Iris pigment epithelial cell (primary cell): Measurements from ENCODE around the gene LRATD1.
A peak's percentile ranks its signal among the peaks of the same experiment; 100 is the strongest.
"Not testable (repeated sequence)": the region's sequence is repeated elsewhere in the genome, so short reads cannot be mapped to it uniquely, and the experiment has no call there.

ENCODE experiments used
- DNase-seq: peaks from one replicate; pipeline ENCODE4 v3.0.0-alpha.2; 2011; ENCODE audit warnings: low read depth

LRATD1 gene, protein sequence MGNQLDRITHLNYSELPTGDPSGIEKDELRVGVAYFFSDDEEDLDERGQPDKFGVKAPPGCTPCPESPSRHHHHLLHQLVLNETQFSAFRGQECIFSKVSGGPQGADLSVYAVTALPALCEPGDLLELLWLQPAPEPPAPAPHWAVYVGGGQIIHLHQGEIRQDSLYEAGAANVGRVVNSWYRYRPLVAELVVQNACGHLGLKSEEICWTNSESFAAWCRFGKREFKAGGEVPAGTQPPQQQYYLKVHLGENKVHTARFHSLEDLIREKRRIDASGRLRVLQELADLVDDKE

DNA sequence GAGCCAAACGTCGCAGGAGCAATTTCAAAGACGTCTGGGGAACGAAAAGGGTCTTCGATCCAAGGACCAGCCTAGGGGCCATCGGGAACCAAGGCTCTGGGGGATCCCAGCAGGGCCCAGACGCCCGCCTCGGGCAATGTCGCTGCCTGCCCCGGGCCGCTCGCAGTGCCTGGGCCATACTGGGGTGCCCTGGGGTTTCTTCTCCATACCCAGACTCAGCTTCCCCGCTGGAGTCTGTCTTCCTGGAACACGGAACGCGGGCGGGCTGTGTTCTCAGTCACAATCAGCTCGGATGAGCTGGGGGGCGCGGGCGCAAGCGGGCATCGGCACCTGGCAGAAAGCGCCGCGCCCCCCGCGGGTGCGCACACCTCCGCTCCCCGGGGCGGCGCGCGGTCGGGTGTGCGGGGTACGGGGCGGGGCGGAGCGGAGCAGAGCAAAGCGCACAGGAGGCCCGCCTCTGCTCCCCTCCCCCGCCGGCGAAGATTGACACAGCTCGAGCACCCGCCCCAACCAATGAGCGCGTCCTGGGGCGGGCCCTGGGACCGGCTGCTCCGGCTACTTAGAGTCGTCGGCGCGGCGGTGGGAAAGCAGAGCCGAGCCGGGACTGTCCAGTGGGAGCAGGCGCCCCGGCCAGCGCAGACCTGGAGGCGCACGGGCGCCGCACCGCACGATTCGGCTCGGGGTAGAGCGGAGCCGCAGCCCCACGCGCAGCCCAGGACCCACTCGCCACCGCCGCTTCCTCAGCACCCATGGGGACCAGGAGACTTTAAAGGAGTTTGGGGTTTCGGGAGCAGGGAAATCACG, at the start of gene LRATD1:
Gene LRATD1 (plus strand): TSS at position 585 of the 804 bp plus-strand sequence. CDS start 1,263 bp downstream, outside the sequence.
- peak; percentile 87 for DNase-seq

DNA sequence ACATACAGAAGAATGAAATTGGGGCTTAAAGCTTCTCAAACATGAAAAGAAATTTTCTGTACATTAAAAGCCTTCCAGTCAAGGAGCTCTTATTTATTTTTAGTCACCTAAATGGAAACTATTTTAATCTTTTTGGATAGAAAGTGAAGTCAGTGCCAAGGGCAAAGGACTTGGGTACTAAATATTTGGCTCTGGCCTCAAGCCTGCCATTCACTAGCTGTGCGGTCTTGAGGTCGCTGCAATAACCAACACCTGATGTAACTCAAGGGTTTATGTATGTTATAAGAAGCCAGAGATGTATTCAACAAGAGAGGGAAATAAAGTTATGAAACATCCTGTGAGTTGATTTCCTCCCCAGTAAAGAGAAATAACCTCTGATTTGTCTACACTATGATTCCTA, 49.5 kb upstream of the LRATD1 start:
- DNase-seq = no peak

DNA sequence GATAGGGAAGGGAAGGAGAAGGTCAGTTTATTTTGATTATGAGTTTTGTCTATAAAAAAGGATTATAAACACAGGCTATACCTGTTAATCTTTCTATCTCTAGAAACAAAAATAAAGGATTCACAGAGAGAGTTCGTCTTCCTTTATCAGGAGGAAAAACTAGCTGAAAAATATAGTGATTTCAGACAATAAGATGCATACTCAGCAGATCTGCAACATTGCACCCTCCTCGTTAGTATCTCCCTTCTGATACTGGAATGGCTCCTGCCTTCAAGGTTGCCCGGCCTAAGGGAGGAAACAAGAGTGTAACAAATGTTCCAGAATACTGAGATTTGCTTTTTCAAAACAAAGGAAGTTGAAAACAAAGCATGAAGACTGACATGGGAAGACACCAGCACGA, 48.7 kb upstream of the LRATD1 start:
- no peak for DNase-seq

DNA sequence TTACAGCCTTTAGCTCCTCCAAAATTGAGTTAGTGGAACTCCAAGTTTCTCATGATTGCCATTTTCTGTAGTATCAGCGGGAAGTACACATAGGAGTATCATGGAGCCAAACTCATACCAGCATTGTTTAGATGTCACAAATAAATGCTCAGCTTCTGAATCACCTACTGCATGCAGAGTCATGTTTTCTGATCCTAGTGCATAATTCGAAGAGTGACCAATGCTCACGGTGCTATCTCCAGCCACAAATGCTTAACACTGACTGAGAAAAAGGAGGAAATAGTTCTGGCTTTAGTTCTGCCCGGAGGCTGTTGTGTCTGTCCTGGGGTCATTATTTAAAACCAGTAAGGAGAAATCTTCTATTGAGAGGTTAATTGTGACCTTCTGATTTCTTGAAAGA, 45.4 kb upstream of the LRATD1 start:
- peak; percentile 57 for DNase-seq

DNA sequence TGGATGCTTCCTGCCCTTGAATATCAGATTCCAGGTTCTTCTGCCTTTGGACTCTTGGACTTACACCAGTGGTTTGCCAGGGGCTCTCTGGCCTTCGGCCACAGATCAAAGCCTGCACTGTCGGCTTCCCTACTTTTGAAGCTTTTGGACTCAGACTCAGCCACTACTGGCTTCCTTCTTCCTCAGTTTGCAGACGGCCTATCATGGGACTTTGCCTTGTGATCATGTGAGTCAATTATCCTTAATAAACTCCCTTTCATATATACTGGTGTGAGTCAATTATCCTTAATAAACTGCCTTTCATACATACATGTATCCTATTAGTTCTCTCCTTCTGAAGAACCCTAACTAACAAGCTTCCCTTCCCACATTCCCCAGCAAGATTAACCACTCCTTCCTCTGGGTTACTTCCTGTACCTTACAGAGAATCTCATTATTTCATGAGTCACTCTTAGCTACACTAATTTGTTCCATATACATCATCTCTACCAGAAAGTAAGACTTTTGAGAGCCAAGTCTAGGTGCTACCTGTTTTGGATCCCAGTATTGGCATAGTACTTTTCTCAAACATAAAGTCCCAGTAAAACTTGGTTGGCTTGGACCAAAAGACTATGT, 31.3 kb upstream of the LRATD1 start:
- DNase-seq = peak; percentile 7

DNA sequence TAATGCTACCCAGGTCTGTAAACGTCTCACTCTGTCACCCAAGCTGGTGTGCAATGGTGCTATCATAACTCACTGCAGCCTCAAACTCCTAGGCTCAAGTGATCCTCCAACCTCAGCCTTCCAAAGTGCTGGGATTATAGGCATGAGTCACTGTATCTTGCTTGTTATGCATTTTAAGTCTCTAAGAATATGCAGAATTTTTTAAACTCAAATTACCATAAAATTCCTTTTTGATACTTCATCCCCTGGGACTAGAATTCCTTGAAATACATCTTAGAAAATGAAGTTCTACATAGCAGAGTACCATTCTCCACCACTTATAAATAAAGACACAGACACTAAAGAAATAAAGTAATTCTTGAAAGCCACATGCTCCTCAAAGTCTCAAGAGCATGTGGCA, 30.2 kb upstream of the LRATD1 start:
- DNase-seq = no peak

DNA sequence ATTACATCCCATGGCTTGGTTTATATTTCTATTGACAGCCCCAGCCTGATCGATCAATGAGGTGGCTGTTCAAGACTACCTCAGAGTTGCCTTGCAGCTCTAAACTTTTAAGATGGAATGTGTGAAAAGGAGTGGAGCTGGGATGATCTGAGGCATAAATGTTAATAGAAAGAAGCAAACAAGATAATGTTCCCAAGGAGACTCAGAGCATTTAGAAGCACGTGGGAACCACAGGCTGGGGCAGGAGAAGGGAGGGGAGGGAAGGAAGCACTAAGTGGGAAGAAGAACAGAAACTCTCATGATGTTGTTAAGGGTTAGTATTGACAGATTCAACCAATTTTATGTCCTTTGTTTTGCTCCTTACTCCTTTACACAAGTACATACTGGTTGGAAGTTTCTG, 28.8 kb upstream of the LRATD1 start:
- DNase-seq = no peak

DNA sequence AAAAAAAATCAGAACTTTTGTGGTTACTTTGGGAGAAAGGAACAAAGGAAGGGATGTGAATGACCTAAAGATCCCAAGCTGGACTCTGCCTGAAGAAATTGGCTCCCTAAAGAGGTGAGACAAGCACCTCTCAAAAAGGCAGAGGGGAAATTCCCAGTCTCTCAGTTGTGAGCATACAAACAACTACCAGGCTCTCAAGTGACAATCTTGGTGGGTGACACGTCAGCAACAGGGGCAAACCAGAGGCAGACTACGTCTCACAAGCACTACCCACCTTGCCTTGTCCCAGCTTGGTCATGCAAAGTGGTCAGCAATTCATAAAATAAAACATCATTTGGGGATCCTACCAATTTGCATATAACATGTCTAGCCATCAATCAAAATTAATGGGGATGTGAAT, 24.3 kb upstream of the LRATD1 start:
- no peak for DNase-seq

DNA sequence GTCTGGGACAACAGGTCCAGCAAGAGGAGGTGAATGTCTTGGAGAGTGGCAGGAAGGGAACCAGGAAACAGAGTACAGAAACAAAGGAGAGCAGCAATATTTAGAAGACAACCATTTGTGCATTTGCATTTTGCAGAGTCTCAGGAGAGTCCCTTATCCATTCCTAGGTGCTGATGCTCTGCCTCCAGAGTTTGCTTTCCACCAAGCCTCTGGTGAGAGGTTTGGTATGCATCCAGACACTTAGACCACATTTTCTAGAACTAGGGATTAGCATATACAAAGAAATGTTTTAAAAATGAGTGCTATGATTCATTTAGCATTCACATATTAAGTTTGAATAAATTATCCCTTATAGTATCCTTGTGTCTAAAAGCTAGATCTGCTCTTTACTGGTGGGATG, 18.5 kb upstream of the LRATD1 start:
- DNase-seq = peak; percentile 34

DNA sequence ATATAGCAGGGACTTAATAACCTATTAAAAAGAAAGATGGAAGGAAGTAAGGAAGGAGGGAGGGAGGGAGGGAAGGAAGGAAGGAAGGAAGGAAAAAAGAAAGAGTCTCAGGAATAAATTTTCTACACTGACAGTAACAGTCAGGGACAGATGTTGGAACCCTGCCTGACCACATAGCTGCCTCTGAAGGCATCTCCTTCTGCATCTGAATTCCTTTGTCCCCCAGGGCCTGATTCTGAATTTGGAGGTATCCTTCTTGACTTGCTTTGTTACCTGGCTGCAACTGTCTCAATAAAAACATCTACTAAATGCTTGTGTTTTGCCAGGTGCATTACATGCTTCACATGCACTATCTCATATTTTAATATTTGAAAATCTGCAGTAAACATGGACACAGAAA, 17.4 kb upstream of the LRATD1 start:
- no peak for DNase-seq

DNA sequence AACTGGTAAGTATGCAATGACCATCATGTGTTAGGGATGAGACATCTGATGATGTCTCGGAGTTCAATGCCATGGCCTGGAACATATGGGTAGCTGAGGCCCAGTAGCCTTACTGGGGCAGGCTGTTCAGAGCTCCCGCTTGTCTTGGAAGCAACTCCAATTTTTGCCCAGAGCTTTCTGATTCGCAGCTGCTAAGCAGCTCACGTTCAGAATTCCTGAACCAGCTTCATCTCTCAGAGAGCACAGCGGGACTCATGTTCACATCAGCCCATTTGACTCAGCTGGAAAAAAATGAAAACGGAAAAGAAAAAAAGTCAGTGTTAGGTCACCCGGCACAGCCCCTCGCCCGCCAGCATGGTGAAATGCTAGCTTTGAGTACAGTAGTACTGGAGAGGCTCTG, 16.8 kb upstream of the LRATD1 start:
- DNase-seq = peak; percentile 19

DNA sequence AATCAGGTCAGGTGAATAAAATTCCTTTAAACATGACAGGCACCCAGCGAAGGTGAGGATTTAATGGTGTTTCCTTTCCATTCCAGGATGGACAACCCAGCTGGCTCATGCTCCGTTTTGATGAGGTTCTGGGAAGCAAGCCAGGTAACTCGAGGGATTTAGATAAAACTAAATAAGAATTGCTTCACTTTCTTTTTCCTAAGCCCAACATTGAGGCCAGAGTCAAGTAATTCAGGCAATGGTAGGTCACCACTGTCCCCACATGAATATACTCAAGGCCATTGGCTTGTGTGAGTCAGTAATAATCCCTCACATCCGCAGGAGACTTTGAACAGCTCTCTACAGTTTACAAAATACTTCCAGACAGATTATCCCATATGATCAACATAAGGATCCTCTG, 16.2 kb upstream of the LRATD1 start:
- peak; percentile 44 for DNase-seq

DNA sequence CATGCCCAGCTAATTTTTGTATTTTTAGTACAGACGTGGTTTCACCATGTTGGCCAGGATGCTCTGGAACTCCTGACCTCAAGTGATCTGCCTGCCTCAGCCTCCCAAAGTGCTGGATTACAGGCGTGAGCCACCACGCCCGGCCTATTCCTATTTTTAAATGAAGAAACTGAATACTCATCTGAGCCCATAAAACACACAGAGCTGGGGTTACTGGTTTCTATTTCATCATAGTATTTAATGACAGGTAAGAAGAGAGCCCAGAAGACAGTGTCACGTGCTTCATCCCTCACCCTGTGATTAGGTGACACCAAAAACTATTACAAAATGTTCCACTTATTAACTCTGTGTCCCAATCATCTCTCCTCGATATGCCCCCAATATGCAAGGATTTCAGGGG, 15.6 kb upstream of the LRATD1 start:
- DNase-seq = no peak

DNA sequence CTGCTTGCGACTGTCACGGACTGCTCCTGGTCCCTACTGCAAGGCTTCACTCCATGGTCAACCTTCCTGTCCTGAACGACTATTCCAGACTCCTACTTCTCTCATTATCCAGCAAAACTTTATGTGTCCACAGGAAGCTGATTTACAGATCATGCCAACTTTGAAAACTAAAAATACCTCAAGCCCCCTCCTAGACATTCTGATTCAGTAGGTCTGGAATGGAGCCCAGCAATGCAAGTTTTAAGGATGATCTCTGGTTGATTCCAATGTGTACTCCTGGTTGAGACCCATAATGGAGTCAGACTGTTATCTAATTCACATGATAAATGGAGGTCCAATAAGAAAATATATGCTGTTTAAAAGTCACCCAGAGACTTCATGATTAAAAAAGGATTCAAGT, 13.1 kb upstream of the LRATD1 start:
- DNase-seq = no peak

DNA sequence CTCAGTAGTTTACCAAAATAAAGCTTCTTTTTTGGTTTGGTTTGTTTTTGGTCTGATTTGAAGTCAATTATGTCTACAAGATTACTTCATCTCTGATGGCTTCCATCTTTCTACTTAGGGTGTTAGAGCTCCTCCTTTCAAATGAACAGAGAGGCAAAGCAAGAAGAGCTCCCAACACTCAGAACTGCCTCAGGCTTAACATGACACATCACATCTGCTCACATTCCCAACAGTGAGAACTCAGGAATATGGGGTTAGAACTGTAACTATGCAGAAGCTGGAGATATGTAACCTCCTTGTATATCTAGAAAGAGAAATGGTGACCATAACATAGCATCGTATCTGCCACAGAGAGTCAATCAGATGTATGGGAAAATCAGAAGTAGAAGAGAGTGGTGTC, 11.4 kb upstream of the LRATD1 start:
- DNase-seq = no peak

DNA sequence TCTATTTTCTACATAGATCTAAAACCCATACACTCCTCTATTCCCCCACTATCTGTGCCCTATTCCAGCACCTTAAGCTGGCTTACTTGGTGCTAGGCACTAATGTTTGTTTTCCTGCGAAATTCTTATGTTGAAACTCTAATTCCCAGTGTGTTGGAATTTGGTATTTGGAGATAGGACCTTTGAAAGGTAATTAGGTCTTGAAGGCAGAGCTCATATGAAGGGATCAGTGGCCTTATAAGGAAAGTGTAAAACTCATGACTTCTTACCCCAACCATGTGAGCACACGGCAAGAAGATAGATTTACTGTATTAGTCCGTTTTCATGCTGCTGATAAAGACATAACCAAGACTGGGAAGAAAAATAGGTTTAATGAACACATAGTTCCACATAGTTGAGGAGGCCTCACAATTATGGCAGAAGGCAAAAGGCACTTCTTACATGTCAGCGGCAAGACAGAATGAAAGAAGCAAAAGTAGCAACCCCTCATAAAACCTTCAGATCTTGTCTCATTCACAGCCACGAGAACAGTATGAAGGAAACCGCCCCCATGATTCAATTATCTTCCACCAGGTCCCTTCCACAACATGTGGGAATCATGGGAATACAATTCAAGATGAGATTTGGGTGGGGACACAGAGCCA, 10.5 kb upstream of the LRATD1 start:
- no peak for DNase-seq

DNA sequence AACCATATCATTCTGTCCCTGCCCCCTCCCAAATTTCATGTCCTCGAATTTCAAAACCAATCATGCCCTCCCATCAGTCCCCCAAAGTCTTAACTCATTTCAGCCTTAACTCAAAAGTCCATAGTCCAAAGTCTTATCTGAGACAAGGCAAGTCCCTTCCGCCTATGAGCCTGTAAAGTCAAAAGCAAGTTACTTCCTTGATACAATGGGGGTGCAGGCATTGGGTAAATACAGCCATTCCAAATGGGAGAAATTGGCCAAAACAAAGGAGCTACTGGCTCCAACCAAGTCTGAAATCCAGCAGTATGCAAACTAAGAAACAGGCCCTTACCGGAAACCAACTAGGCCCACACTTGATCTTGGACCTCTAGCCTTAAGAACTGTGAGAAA, 10.0 kb upstream of the LRATD1 start:
- not testable (repeated sequence) for DNase-seq

DNA sequence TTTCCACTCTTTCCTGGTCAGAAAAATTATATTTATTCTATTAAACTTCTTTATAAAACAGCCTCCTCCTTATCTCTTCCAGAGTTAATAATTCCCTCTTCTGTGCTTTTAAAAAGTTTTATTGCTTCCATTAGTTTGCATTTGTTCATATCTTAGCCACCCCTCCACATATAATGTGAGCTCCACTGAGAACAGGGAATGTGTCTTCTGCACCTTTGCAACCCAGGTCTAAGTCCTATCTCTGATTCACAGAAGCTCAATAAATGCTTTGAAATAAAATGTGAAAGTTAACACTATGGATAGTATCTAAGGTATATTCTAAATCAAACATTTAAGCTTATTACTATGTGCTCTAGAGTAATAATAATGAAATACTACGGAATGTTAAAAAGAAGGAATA, 9.3 kb upstream of the LRATD1 start:
- DNase-seq = no peak

DNA sequence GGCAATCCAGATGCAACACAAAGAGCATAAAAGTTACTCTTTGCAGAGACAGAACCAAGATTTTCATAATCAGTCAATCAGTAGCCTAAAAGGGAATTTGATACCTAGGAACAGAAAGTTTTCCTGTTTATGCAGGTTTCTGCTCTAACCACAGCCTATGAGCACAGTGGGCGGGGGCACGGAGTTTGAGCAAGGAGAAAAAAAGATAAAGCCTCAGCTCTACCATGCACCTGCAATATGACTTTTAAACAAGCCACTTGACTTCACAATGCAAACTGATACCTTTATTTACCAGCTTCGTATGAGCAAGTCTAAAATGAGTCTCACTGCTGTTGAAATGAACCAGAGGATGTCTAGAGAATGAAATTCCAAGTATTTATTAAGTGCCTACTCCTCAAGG, 5.6 kb upstream of the LRATD1 start:
- no peak for DNase-seq

DNA sequence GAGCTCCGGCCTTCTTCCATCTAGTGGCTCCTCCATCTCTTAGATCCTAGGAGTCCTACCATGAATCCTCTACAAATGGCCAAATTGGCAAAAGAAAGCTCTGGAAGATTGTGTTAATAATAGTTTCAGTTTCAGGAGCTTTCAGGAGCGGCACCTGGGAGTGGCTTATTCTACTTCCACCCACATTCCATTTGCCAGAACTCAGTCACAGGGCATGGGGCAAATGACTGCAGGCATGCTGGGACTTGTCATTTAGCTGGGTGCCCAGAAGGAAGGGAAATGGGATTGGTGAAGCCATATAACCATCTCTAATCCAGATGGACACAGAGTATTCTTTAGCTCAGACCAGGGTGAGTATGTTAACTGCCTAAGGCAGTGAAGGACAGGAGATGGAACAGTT, 3.6 kb upstream of the LRATD1 start:
- no peak for DNase-seq

DNA sequence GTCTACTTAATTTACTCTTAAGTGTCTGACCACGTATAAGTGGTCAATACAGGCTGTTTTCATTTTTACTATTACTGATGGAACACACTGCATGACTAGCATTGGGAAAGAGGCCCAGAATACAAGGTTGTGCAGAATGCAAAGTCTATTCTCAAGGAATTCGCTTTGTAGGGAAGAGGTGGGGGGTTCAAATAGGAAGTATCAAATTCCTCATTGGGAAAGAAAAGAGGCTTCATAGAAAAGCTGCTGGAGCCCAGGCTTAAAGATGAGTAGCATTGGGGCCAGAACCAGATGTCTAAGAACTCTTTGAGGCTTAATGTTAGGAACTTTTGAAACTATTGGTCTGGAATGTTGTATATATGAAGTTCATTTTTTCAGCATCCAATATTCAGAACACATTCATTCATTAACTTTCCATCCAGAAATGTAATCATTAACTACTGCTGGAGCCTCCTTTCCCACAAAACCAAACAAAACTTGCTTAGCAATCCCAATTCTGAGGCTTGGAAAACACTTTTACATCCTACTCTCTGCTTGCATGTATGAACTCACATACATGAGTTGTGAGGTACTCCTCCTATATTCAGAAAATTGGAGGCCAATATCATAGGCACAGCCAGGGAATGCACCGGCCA, 994 bp upstream of the LRATD1 start:
- no peak for DNase-seq

DNA sequence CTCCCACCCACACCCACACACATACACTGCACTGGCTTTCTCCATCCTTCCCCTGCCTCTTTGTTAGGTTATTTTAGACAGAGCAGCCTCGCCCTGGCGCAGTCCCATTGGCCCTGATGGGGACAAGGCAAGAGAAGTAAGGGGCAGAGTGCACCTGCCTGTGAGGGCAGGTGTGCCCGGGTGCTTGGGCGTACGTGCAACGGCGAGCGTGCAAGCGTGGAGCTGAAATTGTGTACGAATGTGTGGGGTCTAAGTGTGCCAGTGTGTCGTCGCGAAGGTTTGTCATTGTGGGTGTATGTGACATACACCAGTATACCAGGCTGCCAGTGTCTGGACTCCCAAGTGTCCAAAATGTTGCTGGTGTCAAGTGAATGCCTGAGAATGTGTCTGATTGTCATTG, 544 bp downstream of the LRATD1 start:
- no peak for DNase-seq
